Activated CD4-positive, alpha-beta T cell treated with anti-CD3 and anti-CD28 coated beads for 36 hours (primary cell): ENCODE data around the gene ENTPD1. TPM values are rescaled to one million over a fixed set of nuclear protein-coding genes. Genes with fewer than 3 reads are reported as not detected.
A peak's percentile ranks its signal among the peaks of the same experiment; 100 is the strongest.

Experiments
- ATAC-seq: fragments of 200-7000 bp; cut with Tn5 transposase; one replicate; pipeline ENCODE4 v1.10.0; 2021; ENCODE audit warnings: mild to moderate bottlenecking, moderate library complexity
- CTCF ChIA-PET: fragments of 350-600 bp; sonication (Branson Sonifier 250); formaldehyde crosslinking; loops from one replicate; lab custom pipeline; 2021; ENCODE audit warnings: antibody characterized with exemption; lab: Charles Lee
- POLR2A ChIA-PET: fragments of 350-600 bp; sonication (Branson Sonifier 250); formaldehyde crosslinking; loops from one replicate; lab custom pipeline; 2021; ENCODE audit warnings: antibody characterized with exemption, inconsistent platforms; lab: Charles Lee
- DNase-seq: peaks from one replicate; pipeline ENCODE4 v3.0.0-alpha.2; 2020
- H3K27ac Mint-ChIP-seq: one replicate; pipeline ENCODE4 v1.8.0; 2021; ENCODE audit warnings: mixed read lengths
- H3K27me3 Mint-ChIP-seq: one replicate; pipeline ENCODE4 v1.8.0; 2021; ENCODE audit warnings: mixed read lengths
- H3K36me3 Mint-ChIP-seq: one replicate; pipeline ENCODE4 v1.8.0; 2021; ENCODE audit warnings: low read depth, mixed read lengths
- H3K4me1 Mint-ChIP-seq: one replicate; pipeline ENCODE4 v1.8.0; 2021; ENCODE audit warnings: mixed read lengths
- H3K4me3 Mint-ChIP-seq: one replicate; pipeline ENCODE4 v1.8.0; 2021; ENCODE audit warnings: mild to moderate bottlenecking, moderate library complexity, mixed read lengths
- H3K9me3 Mint-ChIP-seq: one replicate; pipeline ENCODE4 v1.8.0; 2021; ENCODE audit warnings: low read depth, mixed read lengths
- intact Hi-C, 2 experiments: fragments of 100-400 bp; cut with DNase I in 1 of 2; cut with micrococcal nuclease in 1 of 2; formaldehyde crosslinking; loops; one replicate each; pipeline versions ENCODE4 v1.14.2 to v1.15.1; 2022 to 2024; cut with DNase I, micrococcal nuclease
- total RNA-seq, 2 experiments: library from RNA; stranded (reverse); gene quantifications; one replicate each; pipeline ENCODE4 v1.2.3, GENCODE V29; 2021

Gene ENTPD1
- total RNA-seq, 2 experiments from 2014 or later = 0.37 TPM; not detected in 1

DNA sequence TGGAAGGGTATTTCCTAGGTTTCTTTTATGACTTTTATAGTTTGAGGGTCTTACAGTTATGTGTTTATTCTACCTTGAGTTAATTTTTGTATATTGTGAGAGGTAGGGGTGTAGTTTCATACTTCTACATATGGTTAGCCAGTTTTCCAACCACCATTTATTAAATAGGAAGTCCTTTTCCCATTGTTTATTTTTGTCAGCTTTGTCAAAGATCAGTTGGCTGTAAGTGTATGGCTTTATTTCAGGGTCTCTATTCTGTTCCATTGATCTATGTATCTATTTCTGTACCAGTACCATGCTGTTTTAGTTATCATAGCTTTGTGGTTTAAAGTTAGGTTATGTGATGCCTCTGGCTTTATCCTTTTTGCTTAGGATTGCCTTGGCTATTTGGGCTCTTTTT, 79.9 kb downstream of the ENTPD1 start:
- no peaks in the 10 kb centered on the region for H3K27me3 Mint-ChIP-seq
- POLR2A ChIA-PET = no interaction called here
- H3K36me3 Mint-ChIP-seq = no peaks in the 10 kb centered on the region
- H3K27ac Mint-ChIP-seq = no peak overlapping the region
- CTCF ChIA-PET = interaction anchor here (0.5 to 1.5 kb wide), 3 partner anchors 29 to 142 kb away, joined by 3 to 4 read pairs (median 4); partner anchors contain the start of gene TCTN3
- no peak overlapping the region for H3K4me3 Mint-ChIP-seq
- intact Hi-C loops = no loop called here
- H3K9me3 Mint-ChIP-seq = no peaks in the 10 kb centered on the region
- H3K4me1 Mint-ChIP-seq = no peaks in the 10 kb centered on the region
- DNase-seq (no peak), ATAC-seq (no peak)

DNA sequence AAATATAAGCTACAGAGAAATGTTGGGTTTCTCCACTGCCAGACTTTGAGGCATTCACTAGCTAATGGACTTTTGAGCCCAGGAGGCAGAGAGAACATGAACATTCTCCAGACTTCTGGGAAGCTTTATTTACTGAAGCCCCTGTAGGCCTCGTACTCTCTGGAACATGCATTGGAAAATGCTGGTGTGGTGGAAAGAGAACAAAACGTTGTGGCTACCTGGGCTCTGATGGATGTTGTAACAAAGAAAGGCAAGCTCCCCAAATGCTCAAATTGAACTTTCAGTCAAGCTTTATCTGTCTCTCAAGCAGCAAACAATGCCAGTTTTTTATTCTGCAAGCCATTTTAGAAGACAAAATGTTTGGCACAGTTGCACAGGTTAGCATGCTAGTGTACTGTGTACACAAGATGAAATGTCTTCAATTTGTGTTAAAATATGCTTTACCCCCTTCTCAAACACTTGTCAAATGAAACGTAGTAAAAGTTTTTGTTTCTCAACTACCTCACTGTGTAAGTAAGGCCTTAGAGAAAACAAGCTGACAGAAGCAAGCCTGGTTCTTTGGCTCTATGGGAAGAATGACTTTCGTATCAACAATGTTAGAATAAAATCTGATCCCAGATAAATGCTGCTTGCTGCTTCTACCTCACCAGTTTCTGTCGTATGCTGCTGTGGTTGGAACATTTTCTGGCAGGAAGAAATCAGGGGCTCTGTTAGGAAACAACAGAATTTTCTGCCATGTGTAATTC, 80.8 kb downstream of the ENTPD1 start:
- H3K4me3 Mint-ChIP-seq = no peak overlapping the region
- no peaks in the 10 kb centered on the region for H3K36me3 Mint-ChIP-seq
- ATAC-seq (no peak), DNase-seq (no peak)
- intact Hi-C loops = no loop called here
- H3K4me1 Mint-ChIP-seq = no peaks in the 10 kb centered on the region
- CTCF ChIA-PET = interaction anchor here (0.5 to 7.4 kb wide), 6 partner anchors 14 to 552 kb away, joined by 3 to 107 read pairs (median 4); partner anchors contain the start of gene TCTN3
- H3K27ac Mint-ChIP-seq = no peak overlapping the region
- no peaks in the 10 kb centered on the region for H3K27me3 Mint-ChIP-seq
- H3K9me3 Mint-ChIP-seq = no peaks in the 10 kb centered on the region
- POLR2A ChIA-PET = no interaction called here

DNA sequence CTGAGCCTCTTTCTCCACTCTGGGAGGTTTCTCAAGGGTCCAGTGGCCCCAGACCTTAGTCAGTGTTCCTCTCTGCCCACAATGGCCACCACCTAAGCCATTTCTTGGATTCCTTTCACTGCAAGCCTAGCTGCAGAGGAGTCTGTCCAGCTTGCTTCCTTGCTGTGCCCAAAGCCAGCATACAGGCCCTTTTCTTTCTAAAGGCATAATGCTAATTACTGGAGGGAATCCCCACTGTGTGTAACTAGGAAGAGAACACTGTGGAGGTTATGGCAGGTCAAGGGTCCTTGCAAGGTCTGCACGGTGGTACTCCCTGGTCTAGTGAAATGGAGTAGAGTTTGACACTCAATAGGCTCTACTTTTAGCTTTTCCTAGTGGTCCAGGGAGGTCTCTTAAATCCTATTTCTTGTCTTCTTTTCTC, 81.4 kb downstream of the ENTPD1 start:
- no peaks in the 10 kb centered on the region for H3K9me3 Mint-ChIP-seq
- H3K27ac Mint-ChIP-seq = no peak overlapping the region
- ATAC-seq (no peak), DNase-seq (no peak)
- no peaks in the 10 kb centered on the region for H3K27me3 Mint-ChIP-seq
- intact Hi-C loops = no loop called here
- H3K4me1 Mint-ChIP-seq = no peaks in the 10 kb centered on the region
- ChIA-PET CTCF (interaction anchor here (0.6 to 7.4 kb wide), 3 partner anchors 13 to 552 kb away, joined by 3 to 107 read pairs (median 4); partner anchors contain the start of gene TCTN3), POLR2A (no interaction called here)
- no peak overlapping the region for H3K4me3 Mint-ChIP-seq
- no peaks in the 10 kb centered on the region for H3K36me3 Mint-ChIP-seq

DNA sequence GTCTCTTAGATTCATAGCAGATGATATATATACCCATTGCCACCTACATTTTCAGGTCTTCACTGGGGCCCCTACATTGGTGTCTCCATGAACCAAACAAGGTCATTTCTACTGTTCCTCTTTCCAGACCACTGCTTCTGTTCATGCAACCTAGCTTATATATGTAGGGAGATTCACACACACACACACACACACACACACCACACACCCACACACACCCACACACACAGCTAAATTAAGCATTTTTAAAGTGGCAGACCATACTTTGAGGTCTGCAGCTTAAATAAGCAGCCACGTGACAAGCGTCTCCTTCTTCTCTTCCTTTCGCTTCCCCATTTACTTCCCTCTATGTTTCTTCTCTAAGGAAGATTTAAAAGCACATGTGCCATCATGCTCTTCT, 81.8 kb downstream of the ENTPD1 start:
- POLR2A ChIA-PET = no interaction called here
- Mint-ChIP-seq H3K4me3 (no peak overlapping the region), H3K9me3 (no peaks in the 10 kb centered on the region), H3K4me1 (no peaks in the 10 kb centered on the region), H3K27ac (no peak overlapping the region), H3K36me3 (no peaks in the 10 kb centered on the region), H3K27me3 (no peaks in the 10 kb centered on the region)
- intact Hi-C loops = no loop called here
- CTCF ChIA-PET = interaction anchor here (7.4 kb wide), 1 partner anchor 144 kb away, joined by 107 read pairs; the partner anchor contains the start of gene TCTN3
- DNase-seq (no peak), ATAC-seq (no peak)

DNA sequence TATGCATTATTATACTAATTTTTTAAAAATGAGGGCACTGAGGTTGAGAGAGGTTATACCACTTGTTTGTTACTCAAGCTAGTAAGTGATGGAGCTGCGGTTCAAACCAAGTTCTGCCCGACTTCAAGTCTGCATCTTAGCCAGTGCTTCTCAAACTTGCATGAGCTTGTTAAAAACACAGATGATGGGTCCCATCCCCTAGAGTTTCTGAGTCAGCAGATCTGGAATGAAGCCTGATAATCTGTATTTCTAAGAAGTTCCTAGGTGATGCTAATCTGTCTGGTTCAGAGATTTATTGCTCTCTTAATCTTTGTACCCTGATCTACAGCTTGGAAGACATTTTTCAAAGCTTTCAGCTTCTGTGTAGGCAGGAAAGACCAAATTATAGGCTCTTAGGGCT, 84.2 kb downstream of the ENTPD1 start:
- no peak for DNase-seq
- H3K27me3 Mint-ChIP-seq = peaks cover 3% of the 10 kb centered on the region
- intact Hi-C loops = loop anchor here in 1 of 2 experiments (10.0 kb wide), 1 partner anchor 465 kb away; no protein-coding TSS in a partner anchor
- no peak overlapping the region for H3K4me3 Mint-ChIP-seq
- no peak for ATAC-seq
- ChIA-PET POLR2A (no interaction called here), CTCF (interaction anchor here (0.7 to 7.4 kb wide), 4 partner anchors 25 to 146 kb away, joined by 3 to 107 read pairs (median 4); partner anchors contain the start of gene TCTN3)
- H3K9me3 Mint-ChIP-seq = no peaks in the 10 kb centered on the region
- no peaks in the 10 kb centered on the region for H3K4me1 Mint-ChIP-seq
- no peak overlapping the region for H3K27ac Mint-ChIP-seq
- no peaks in the 10 kb centered on the region for H3K36me3 Mint-ChIP-seq

DNA sequence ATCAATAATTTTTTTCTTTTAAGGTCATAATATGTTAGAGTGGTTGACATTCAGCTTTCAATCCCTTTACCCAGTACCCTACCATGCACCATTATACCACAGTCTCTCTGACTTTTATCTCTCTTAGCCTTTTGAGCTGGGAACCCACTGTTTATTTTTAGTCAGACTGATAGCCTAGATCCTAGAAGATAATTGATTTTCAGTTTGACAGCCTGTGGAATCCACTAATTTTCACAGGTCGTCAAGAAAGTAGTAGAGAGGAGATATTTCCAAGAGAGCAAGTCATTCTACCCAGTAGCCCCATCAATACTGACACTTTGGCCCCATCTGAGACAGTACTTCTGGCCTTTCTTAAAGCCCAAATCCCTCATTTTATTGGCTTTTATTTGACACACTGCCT, 84.7 kb downstream of the ENTPD1 start:
- intact Hi-C loops = loop anchor here in 1 of 2 experiments (10.0 kb wide), 1 partner anchor 466 kb away; no protein-coding TSS in a partner anchor
- ATAC-seq (no peak), DNase-seq (no peak)
- CTCF ChIA-PET = interaction anchor here (0.7 to 7.4 kb wide), 11 partner anchors 9 to 466 kb away, joined by 3 to 107 read pairs (median 5); partner anchors contain the start of gene TCTN3
- no peaks in the 10 kb centered on the region for H3K9me3 Mint-ChIP-seq
- no peaks in the 10 kb centered on the region for H3K4me1 Mint-ChIP-seq
- H3K27me3 Mint-ChIP-seq = peaks cover 3% of the 10 kb centered on the region
- no peaks in the 10 kb centered on the region for H3K36me3 Mint-ChIP-seq
- H3K4me3 Mint-ChIP-seq = no peak overlapping the region
- POLR2A ChIA-PET = no interaction called here
- H3K27ac Mint-ChIP-seq = no peak overlapping the region

DNA sequence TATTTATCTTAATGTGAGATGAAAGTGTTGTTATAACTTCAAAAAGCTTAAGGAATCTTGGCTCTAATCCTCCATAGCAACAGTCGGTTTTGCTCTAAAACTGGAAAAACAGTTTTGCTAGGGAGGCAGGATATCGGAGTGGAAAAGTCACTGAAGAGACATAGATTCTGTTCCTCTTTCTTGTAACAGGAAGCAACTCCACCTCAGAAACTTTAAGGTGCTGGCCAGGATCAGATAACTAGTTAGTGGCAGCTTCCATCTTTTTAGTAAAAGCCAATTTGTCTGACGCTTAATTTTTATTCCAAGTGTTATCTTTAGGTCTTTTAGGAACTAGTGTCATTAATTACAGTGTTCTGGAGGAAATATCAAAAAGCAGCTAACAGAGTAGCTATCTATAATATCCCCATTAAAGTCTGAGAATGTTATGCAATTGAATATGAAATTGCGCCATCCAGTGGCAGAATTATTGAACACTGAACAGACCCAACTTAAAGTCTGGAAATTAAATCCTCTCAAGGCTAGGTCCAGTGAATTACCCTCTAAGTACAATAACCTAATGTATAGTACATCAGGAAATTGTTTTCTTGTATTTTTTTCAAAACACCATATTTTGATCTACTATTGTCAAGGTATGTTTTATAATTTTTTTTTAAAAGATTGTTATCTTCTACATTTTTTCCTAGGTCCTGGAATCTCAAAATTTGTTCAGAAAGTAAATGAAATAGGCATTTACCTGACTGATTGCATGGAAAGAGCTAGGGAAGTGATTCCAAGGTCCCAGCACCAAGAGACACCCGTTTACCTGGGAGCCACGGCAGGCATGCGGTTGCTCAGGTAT, 85.9 kb downstream of the ENTPD1 start:
- POLR2A ChIA-PET = interaction anchor here (0.7 kb wide), 1 partner anchor 74 kb away, joined by 4 read pairs; no protein-coding TSS in a partner anchor
- no peak overlapping the region for H3K4me3 Mint-ChIP-seq

DNA sequence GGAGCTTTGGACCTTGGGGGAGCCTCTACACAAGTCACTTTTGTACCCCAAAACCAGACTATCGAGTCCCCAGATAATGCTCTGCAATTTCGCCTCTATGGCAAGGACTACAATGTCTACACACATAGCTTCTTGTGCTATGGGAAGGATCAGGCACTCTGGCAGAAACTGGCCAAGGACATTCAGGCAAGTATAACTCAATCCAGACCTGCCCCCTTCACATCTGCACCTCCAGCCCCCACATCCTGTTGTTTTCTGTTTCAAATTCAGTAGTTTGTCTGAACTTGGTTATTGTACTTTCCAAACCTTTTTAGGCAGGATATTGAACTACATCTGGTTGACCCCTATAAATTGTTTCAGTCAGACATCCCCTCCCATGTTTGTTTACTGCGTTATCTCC, 89.4 kb downstream of the ENTPD1 start:
- DNase-seq (no peak), ATAC-seq (no peak)
- ChIA-PET CTCF (interaction anchor here (1.5 to 2.0 kb wide), 2 partner anchors 20 to 152 kb away, joined by 6 to 9 read pairs; partner anchors contain the start of gene TCTN3), POLR2A (no interaction called here)
- H3K27ac Mint-ChIP-seq = no peak overlapping the region
- H3K27me3 Mint-ChIP-seq = peaks cover 3% of the 10 kb centered on the region
- H3K36me3 Mint-ChIP-seq = no peaks in the 10 kb centered on the region
- no peak overlapping the region for H3K4me3 Mint-ChIP-seq
- H3K9me3 Mint-ChIP-seq = no peaks in the 10 kb centered on the region
- no peaks in the 10 kb centered on the region for H3K4me1 Mint-ChIP-seq
- intact Hi-C loops = loop anchor here in 1 of 2 experiments (10.0 kb wide), 1 partner anchor 471 kb away; no protein-coding TSS in a partner anchor

More for the DNA sequence above, 85.9 kb downstream of the ENTPD1 start:
- no peak overlapping the region for H3K27ac Mint-ChIP-seq
- no peaks in the 10 kb centered on the region for H3K9me3 Mint-ChIP-seq
- H3K27me3 Mint-ChIP-seq = peaks cover 3% of the 10 kb centered on the region
- intact Hi-C loops = loop anchor here (1.0 to 10.0 kb wide), 2 partner anchors 148 to 467 kb away; no protein-coding TSS in a partner anchor
- no peaks in the 10 kb centered on the region for H3K36me3 Mint-ChIP-seq
- CTCF ChIA-PET = interaction anchor here (0.6 to 7.4 kb wide), 24 partner anchors 8 to 467 kb away, joined by 3 to 107 read pairs (median 4); partner anchors contain the start of gene TCTN3
- H3K4me1 Mint-ChIP-seq = no peaks in the 10 kb centered on the region
- ATAC-seq = peak; percentile 60
- DNase-seq = peak; percentile 45

DNA sequence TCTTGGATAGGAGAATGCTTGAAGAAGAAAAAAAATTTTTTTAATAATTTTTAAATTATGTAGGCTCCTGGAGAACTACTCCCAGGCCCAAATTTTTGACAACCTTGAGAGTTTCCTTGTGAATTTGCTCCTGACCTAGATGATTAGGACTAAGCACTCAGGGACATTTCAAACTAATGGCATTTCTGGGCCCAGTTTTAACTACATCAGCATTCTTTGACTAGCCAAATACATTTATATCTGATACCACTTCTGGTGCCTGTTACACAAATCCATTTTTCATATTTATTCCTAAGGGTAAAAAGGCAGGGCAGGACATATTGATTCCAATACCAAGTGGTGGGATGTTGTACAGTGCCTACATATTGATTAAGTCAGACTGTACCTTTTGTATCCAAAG, 91.0 kb downstream of the ENTPD1 start:
- Mint-ChIP-seq H3K27me3 (peaks cover 3% of the 10 kb centered on the region), H3K4me3 (no peak overlapping the region), H3K36me3 (no peaks in the 10 kb centered on the region), H3K9me3 (peaks cover under 1% of the 10 kb centered on the region), H3K4me1 (no peaks in the 10 kb centered on the region), H3K27ac (no peak overlapping the region)
- POLR2A ChIA-PET = no interaction called here
- DNase-seq (no peak), ATAC-seq (no peak)
- CTCF ChIA-PET = no interaction called here
- intact Hi-C loops = loop anchor here in 1 of 2 experiments (10.0 kb wide), 1 partner anchor 472 kb away; no protein-coding TSS in a partner anchor

DNA sequence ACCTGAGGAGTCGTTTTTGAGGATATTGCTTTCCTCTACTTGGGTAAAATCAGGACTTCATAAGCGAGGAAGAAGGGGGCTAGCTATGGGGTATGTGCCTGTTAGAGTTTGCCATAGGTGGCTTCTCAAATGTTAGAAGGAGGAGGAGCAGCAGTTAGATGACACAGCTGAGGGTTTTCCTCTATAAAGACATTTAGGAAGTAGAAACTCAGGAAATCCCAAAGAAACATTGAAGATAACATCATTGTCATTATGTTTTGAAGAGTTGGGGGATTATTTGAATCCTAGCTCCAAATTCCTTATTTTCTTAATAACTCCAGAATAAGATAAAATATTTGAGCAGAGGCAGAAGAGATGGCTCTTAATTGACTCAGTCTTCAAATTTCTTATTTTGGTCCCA, 92.9 kb downstream of the ENTPD1 start:
- intact Hi-C loops = loop anchor here in 1 of 2 experiments (10.0 kb wide), 1 partner anchor 474 kb away; no protein-coding TSS in a partner anchor
- ChIA-PET CTCF (interaction anchor here (0.8 to 1.6 kb wide), 3 partner anchors 12 to 155 kb away, joined by 3 to 6 read pairs (median 3); partner anchors contain the start of gene TCTN3), POLR2A (interaction anchor here (0.6 kb wide), 1 partner anchor 9 kb away, joined by 5 read pairs; no protein-coding TSS in a partner anchor)
- peaks cover 3% of the 10 kb centered on the region for H3K27me3 Mint-ChIP-seq
- no peaks in the 10 kb centered on the region for H3K36me3 Mint-ChIP-seq
- DNase-seq (no peak), ATAC-seq (no peak)
- H3K4me1 Mint-ChIP-seq = no peaks in the 10 kb centered on the region
- H3K27ac Mint-ChIP-seq = no peak overlapping the region
- H3K9me3 Mint-ChIP-seq = peaks cover 1% of the 10 kb centered on the region
- H3K4me3 Mint-ChIP-seq = no peak overlapping the region
